Measurements from ENCODE around the gene PRKD3.
A peak's percentile ranks its signal among the peaks of the same experiment; 100 is the strongest.

PRKD3 gene

DNA sequence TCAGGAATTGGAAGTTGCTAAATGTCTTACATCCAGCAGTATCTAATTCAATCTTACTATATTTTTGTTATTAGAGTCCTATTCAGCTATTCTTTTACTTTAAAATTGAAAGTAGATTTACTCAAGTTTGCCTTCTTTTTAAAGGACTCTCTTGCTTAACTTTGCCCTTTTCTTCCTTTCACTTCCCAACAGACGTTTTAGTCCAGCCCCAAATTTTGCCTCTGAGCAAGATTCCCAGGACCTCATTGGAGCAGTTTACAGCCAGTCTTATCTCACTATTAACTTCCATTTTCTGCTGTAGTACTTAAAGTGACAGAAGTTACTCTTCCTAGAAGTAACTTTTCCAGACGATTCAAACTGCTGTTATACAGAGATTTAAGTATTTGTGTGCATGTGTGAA is 1.7 kb upstream of the PRKD3 start:
- TF ChIP-seq, protein P1, sequence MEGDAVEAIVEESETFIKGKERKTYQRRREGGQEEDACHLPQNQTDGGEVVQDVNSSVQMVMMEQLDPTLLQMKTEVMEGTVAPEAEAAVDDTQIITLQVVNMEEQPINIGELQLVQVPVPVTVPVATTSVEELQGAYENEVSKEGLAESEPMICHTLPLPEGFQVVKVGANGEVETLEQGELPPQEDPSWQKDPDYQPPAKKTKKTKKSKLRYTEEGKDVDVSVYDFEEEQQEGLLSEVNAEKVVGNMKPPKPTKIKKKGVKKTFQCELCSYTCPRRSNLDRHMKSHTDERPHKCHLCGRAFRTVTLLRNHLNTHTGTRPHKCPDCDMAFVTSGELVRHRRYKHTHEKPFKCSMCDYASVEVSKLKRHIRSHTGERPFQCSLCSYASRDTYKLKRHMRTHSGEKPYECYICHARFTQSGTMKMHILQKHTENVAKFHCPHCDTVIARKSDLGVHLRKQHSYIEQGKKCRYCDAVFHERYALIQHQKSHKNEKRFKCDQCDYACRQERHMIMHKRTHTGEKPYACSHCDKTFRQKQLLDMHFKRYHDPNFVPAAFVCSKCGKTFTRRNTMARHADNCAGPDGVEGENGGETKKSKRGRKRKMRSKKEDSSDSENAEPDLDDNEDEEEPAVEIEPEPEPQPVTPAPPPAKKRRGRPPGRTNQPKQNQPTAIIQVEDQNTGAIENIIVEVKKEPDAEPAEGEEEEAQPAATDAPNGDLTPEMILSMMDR (IDR thresholded peaks at IDR 0.05; ENCODE audit: extremely low read depth, insufficient read depth, missing control alignments) = no peak
- no peak for DNase-seq (ENCODE audit: low spot score)
- in situ Hi-C loops (cut with MboI; ENCODE audit: low pct_unique_long_range_greater_than_20kb, low sequenced_read_pairs, unreplicated experiment) = no loop called here

DNA sequence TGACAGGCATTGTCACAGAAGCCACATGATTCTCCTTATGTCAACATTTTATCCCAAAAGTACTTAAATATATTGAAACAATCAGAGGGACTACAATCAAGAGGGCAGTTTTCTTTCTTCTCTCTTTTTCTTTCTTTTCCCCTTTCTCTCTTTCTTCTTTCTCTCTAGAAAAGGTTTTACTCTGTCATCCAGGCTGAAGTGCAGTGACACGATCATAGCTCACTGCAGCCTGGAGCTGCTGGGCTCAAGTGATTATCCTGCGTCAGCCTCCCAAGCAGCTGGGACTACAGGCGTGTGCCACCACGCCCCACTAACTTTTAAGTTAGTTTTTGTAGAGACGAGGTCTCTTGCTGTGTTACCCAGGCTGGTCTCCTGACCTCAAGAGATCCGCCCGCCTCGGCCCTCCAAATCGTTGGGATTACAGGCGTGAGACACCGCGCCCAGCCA is 1.0 kb upstream of the PRKD3 start:
- in situ Hi-C loops (cut with MboI; ENCODE audit: low pct_unique_long_range_greater_than_20kb, low sequenced_read_pairs, unreplicated experiment) = no loop called here

DNA sequence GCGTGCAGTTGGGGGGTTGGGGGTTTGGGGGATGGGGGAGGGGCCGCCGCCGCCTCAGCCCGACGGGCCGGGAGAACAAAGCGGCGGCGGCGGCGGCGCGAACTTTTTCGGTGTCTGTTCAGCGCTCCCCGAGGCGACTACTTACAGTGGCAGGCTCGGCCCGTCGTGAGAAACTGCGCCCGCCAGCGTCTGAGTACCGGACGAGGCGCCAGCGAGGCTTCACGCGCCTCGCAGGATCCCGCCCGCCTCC is 172 bp downstream of the PRKD3 start:
- DNase-seq (ENCODE audit: low spot score) = no peak
- in situ Hi-C loops (cut with MboI; ENCODE audit: low pct_unique_long_range_greater_than_20kb, low sequenced_read_pairs, unreplicated experiment) = no loop called here
- TF ChIP-seq, protein P1 (IDR thresholded peaks at IDR 0.05; ENCODE audit: extremely low read depth, insufficient read depth, missing control alignments) = peak; percentile 26

More for the DNA sequence above, 1.0 kb upstream of the PRKD3 start:
- no peak for DNase-seq (ENCODE audit: low spot score)
- TF ChIP-seq, protein P1 (IDR thresholded peaks at IDR 0.05; ENCODE audit: extremely low read depth, insufficient read depth, missing control alignments) = no peak

DNA sequence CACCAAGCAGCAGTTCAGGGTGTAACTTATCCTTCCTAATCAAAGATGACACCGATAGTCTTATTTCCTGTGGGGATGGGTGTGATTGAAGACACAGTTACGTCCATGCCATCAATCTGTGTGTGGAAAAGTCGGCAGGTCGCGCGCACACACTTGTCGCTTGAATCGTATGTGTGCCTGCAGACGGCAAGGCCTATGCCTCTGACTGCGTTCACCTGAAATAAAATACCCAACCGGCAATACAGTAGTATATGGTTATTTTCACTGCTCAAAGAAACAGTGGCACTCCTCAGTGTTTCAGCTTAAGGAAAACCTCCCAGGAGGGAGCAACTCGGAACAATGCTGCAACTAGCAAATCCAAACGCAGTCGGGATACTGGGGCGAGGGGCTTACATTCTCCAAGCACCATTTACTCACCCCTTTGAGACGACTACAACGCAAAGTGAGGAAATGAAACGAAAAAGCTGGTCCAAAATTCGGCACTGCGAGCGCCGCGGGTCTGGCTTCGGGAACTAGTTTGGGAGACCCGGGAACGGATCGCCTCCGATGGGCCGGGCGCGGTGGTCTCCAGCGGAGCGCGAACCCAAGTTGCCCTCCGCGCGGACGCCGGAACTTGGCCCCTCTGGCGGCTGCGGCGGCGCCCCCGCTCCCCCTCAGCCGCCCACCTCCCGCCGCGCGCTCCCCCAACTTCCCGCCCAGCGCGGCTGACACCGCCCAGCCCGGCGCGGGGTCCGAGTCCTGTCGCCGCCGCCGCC is 675 bp downstream of the PRKD3 start:
- TF ChIP-seq, protein P1 (IDR thresholded peaks at IDR 0.05; ENCODE audit: extremely low read depth, insufficient read depth, missing control alignments) = no peak
- in situ Hi-C loops (cut with MboI; ENCODE audit: low pct_unique_long_range_greater_than_20kb, low sequenced_read_pairs, unreplicated experiment) = no loop called here
- DNase-seq (ENCODE audit: low spot score) = no peak

DNA sequence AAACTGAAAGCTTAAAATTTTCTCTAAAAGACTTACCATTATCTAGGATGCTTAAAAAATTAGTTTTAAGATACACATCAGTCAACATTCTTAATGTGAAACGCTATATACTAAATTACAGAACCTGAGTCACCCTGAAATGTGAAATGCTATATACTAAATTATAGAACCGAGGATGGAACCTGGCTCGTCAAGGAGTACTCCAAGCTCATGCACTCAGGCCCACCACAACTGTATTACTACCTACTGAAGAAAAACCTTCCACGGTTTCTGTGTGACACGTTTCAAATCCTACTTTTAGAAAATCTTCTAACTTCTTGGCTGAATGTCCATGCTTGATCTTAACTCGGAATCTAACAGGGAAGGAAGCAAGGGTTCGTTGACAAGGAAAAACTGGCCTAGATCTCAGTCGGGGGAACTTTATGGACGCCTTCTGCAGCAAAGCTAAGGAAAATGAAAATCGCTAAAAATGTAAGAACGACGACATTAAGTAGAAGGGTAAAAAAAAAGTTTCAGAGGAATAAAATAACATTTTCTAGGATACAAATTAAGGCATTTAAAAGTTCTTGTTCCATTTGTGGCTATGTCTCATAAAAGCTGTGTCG is 1.4 kb downstream of the PRKD3 start:
- DNase-seq (ENCODE audit: low spot score) = no peak

DNA sequence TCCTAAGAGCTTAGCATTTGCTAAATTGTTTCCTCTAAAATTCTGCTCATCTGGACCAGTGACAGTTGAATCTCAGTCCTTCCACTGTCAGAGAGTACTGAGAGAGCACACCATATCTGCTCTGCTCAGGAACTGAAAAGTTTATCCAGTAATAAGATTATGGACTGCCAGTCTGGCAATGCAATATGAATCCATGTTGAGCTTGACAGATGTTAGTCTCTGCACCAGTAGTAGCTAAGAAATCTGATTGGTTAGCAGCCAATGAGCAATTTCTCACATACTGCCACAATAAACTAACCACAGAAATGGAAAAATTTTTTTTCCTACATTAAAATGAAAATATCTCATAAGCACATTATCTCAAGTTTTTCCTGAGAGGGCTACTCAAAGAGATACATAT is 2.3 kb downstream of the PRKD3 start:
- TF ChIP-seq, protein P1 (IDR thresholded peaks at IDR 0.05; ENCODE audit: extremely low read depth, insufficient read depth, missing control alignments) = no peak
- in situ Hi-C loops (cut with MboI; ENCODE audit: low pct_unique_long_range_greater_than_20kb, low sequenced_read_pairs, unreplicated experiment) = no loop called here
- DNase-seq (ENCODE audit: low spot score) = no peak

More for the DNA sequence above, 1.4 kb downstream of the PRKD3 start:
- TF ChIP-seq, protein P1 (IDR thresholded peaks at IDR 0.05; ENCODE audit: extremely low read depth, insufficient read depth, missing control alignments) = no peak
- in situ Hi-C loops (cut with MboI; ENCODE audit: low pct_unique_long_range_greater_than_20kb, low sequenced_read_pairs, unreplicated experiment) = no loop called here
